Medulla oblongata (tissue), 1 donor: ENCODE measurements around the gene CCKAR.

Experiments used
- DNase-seq: peaks from one replicate; pipeline ENCODE4 v3.0.0-alpha.2; 2015; ENCODE audit errors: extremely low spot score

Gene CCKAR

GRCh38 chr4:26491449-26492170 is 1.3 kb upstream of the CCKAR start:
- DNase-seq: no peak

GRCh38 chr4:26490960-26491284 is 638 bp upstream of the CCKAR start:
- DNase-seq: no peak

- no peak for DNase-seq
Observed at GRCh38 chr4:26489101-26489985, 941 bp downstream of the CCKAR start.

- no peak for DNase-seq
Observed at GRCh38 chr4:26485684-26486083, 4.6 kb downstream of the CCKAR start.

- no peak for DNase-seq
Observed at GRCh38 chr4:26484516-26484915, 5.8 kb downstream of the CCKAR start.

GRCh38 chr4:26484032-26484515 is 6.2 kb downstream of the CCKAR start:
- no peak for DNase-seq

- no peak for DNase-seq
Observed at GRCh38 chr4:26482508-26483462, 7.5 kb downstream of the CCKAR start.

- DNase-seq: no peak
Observed at GRCh38 chr4:26478330-26478729, 12.0 kb downstream of the CCKAR start.

GRCh38 chr4:26476545-26476944 is 13.7 kb downstream of the CCKAR start:
- DNase-seq: no peak

- no peak for DNase-seq
Observed at GRCh38 chr4:26475716-26476115, 14.6 kb downstream of the CCKAR start.

GRCh38 chr4:26474551-26474950 is 15.7 kb downstream of the CCKAR start:
- no peak for DNase-seq

- DNase-seq: no peak
Observed at GRCh38 chr4:26473893-26474292, 16.4 kb downstream of the CCKAR start.

GRCh38 chr4:26471890-26472289 is 18.4 kb downstream of the CCKAR start:
- no peak for DNase-seq

- no peak for DNase-seq
Observed at GRCh38 chr4:26468977-26469376, 21.3 kb downstream of the CCKAR start.

- DNase-seq: no peak
Observed at GRCh38 chr4:26468283-26468949, 21.9 kb downstream of the CCKAR start.

GRCh38 chr4:26467724-26468123 is 22.6 kb downstream of the CCKAR start:
- DNase-seq: no peak

- DNase-seq: no peak
Observed at GRCh38 chr4:26466578-26467270, 23.6 kb downstream of the CCKAR start.

GRCh38 chr4:26464420-26465095 is 25.7 kb downstream of the CCKAR start:
- no peak for DNase-seq

GRCh38 chr4:26463386-26463785 is 26.9 kb downstream of the CCKAR start:
- no peak for DNase-seq

GRCh38 chr4:26462874-26463273 is 27.4 kb downstream of the CCKAR start:
- no peak for DNase-seq
